NK-92 treated with Interleukin-12 subunit alpha and Interleukin-12 subunit beta, amount 100 ng/mL, for 24 hours (cell line): ENCODE data around the gene ETFBKMT.

Source experiments
- DNase-seq: peaks from one replicate; lab custom pipeline; 2025; lab: John Stamatoyannopoulos, UW

ETFBKMT gene, protein sequence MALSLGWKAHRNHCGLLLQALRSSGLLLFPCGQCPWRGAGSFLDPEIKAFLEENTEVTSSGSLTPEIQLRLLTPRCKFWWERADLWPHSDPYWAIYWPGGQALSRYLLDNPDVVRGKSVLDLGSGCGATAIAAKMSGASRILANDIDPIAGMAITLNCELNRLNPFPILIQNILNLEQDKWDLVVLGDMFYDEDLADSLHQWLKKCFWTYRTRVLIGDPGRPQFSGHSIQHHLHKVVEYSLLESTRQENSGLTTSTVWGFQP

DNA sequence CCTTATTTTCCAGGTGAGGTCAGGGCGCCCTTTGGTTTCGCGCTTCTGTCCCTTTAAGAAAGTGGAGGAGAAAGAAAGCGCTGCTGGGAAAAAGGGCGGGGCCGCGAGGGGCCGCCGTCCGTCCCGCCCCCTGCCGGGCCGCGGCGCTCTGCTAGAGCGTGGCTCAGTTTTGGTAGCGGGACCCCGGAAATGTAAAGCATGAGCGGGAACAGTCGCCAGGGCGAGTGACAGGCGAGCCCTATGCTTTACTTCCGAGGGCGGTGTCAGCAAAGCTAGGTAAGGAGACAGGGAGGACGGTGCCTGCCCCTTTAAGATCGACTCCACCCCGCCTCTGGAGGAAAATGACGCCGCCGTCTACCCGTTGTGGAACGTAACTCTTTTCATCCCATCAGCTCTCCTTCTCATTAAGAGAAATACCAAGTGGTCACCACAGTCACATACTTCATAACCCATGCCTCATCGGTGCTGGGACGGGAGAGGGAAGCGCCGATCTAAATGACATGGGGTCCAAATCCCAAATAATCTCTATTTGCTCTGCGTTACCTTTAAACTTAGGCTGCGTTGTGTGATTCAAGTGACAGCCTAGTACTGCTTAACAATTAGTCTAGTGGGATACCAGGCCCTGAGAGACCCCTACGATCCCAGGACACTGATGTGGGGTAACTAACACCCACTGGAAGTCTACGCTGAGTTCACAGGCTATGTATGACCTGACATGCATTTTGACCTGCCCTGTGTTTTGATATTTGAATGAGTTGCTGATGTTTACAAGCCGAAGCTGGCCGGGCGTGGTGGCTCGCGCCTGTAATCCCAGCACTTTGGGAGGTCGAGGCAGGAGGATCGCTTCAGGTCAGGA, at the start of gene ETFBKMT:
ETFBKMT (plus strand) TSS at position 602 of the 856 bp plus-strand sequence. CDS start 2,266 bp downstream, outside the sequence.
- DNase-seq = peak; percentile 88

DNA sequence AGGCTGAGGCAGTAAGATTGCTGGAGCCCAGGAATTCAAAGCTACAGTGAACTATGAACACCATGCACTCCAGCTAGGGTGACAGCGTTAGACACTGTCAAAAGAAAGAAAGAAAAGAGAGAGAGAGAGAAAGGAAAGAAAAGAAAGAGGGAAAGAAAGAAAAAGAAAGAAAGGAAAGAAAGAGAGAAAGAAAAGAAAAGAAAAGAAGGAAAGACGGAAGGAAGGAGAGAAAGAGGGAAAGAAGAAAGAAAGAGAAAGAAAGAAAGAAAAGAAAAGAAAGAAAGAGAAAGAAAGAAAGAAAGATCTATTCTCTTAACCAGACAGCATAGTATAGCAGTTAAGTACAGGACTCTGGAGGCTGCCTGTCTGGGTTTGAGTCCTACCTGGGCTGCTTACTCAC, 46.7 kb upstream of the ETFBKMT start:
- no peak for DNase-seq

DNA sequence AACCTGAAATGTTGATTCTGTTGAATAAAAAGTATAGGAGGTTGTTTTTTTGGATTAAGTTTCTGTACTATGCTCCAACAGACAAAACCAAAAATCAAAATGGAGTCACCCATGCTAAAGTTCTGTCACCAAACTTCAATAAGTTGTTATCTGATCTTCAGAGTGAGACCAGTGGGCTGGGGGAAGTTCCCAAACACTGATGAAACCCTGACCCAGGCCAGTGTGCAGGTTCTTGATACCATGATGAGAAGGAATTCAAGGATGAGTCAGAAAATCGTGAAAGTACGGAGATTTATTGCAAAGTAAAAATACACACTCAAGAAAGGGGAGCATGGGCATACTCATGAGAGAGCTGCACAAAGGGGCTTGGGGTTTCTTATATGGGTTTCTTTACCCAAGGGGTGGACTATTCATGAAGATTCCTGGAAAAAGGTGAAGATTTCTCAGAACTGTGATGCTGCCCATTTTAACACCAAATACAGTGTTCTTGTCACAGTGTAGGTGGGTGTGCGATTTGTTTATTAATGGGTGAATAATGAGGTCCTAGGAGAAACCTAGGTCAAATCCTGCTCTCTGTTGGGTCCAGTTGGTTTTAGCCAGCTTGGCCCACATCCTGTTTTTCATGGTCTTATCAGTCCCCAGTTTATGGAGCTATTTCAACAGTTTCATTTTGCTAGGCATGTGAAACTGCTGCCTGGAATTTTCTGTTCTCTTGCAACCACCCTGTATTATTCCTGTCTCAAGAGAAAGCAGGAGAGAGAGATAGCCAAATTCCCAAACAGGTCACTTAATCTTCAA, 41.1 kb upstream of the ETFBKMT start:
- DNase-seq = no peak

DNA sequence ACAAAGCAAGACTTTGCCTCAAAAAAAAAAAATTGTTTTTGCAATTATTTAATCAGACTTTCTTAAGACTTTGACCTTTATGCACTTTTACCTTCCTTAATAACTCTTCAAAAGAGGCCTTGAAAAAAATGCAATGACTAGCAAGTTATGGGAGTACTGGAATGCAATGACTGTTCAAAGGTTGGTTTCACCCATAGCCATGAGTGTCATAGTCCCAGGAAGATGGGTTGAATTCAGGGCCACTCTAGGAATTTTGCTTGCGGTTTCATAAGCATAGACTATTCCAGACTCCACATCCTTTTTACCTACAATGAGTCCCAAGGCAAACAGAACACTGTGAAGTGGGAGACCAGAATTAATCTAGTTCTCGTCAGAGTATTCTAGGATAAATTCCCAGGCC, 39.2 kb upstream of the ETFBKMT start:
- DNase-seq = no peak

DNA sequence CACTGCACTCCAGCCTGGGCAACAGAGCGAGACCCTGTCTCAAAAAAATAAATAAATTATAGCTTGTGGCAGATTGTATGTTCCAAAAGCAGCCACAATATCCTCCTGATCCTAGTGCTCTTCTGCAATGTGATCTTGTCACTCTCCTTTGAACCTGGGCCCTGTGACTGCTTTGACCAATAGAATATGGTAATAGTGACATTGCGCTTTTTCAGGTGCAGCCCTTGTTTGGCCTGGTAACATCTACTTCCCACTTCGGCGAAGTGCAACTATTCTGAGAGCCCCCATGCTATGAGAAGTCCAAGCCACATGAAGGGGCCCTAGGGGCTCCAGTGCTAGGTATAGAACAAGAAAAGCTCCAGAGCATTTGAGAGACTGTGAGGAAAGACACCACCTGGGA, 37.5 kb upstream of the ETFBKMT start:
- DNase-seq = no peak

DNA sequence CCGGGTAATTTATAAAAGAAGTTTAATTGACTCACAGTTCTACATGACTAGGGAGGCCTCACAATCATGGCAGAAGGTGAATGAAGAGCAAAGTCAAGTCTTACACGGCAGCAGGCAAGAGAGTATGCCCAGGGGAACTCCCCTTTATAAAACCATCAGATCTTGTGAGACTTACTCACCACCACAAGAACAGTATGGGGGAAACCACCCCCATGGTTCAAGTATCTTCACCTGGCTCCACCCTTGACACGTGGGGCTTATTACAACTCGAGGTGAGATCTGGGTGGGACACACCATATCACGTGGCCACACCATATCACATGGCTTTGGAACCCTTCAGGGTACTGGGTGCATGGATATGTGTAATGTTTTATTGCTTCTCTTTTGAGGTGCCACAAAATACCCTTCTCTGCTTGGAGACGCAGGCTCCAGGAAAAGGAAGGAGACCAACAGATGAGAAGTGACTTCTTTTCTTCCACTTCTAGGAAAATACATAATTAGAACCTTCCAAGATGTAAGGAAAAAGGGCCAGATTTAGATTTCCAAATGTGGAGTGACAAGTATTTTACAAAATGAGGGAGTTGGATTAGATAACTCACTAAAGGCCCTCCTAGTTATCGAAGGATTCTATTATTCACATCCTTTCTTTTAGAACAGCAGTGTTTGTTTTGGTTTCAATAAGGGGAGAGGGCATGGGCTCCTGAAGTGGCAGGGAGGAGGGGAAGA, 33.1 kb upstream of the ETFBKMT start:
- no peak for DNase-seq

DNA sequence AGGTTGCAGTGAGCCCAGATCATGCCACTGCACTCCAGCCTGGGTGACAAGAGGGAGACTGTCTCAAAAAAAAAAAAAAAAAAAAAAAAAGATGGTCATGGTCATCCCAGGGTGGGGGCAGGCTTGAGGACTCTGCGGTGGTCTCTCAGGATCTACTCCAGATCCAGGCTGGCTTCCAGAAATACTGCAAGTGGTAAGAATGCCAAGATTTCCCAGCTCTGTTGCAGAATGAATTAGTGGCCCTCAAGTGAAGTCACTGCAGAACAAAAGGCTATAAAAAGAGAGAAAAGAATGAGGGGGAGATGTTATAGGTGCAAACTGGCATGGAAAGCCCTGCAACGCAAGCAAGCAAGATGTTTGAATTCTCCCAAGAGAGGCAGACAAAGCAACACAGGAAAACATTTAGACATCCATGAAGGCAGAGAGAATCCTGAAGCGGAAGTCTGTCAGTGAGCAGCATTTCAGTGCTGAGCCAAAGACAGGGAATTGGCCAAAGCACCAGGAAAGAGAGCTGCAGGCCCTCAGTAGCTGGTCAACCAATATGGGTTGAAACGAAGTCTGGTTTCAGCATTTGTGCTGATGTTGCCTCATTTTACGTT, 31.9 kb upstream of the ETFBKMT start:
- no peak for DNase-seq

DNA sequence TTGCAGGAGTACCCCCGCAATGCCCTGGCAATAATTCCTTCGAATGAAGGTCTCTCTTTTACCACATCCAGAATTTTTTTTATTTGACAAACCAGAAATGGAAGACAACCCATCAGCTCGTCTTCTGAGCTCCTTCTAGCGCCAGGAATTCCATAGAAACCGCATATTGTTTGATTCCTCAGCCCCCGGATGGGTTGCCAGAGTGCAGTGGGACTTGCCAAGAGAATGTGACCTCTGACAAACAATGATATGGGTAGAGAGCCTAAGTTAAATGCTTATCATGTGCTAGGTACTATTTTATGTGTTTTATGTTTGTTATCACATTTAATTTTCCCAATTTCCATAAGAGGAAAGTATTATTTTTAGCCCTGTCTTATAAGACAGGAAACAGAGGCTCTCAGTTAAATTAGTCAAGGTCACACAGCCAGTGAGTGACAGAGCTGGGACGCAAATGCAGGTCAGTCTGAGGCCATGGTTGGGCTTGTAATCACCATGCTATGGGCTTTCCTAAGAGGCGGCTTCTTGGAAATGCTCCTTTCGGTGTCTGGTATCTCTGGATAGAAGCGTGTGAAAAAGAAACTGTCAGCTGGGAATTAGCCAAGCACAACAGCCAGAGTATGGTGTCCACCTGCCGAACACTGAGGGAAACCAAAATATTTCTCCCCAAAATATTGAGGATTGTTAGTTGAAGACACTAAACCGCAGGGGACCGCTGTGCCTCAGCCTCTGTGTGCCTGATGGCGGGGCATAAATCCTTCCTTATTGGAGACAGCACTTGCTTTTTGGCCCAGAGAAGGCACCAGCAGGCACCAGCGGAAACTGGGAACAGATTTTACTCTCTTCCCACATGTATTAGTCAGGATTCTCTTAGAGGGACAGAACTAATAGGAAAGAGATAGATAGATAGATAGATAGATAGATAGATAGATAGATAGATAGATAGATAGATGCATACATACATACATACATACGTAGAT, 29.4 kb upstream of the ETFBKMT start:
- DNase-seq = no peak

DNA sequence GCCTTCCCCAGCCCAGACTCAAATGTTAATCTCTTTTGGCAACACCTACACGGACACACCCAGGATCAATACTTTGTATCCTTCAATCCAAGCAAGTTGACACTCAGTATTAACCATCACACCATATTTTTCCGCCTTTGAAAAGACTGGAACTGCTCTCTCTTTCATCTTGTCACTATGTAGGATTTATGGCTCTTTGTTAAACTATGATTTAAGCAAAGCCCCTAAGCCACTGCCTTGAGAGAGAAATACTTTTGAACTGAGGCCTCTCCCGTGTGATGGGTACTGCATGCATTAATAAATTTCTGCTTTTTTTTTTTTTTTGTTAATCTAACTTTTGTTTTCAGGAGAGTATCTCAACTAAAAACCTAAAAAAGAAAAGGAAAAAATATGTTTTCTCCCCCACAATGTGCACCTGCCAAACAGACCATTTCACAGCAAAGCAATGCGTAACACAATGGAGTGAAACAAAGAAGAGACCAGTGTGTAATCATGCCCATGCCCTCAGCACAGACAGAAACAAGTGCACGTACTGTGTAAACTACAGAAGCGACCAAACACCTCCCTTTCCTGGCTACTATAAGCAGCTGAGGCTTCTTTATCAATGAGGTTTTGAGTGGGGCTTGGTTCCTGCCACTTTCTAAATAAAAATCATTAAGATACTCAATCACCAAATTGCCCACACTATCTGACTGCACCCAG, 28.3 kb upstream of the ETFBKMT start:
- DNase-seq = no peak

DNA sequence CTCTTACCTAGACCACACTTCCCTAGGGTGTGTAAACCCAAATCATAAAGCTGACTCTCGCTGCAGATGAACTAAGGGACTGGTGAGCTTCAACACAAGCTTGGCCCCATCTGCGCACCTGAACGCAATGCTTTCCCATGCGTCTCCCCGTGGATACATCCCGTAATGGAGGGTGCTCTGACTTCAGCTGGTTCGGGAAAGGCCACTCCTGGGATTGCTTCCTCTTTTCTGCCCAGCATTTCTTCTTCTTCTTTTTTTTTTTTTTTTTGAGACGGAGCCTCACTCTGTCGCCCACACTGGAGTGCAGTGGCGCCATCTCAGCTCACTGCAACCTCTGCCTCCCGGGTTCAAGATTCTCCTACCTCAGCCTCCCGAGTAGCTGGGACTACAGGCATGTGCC, 27.7 kb upstream of the ETFBKMT start:
- DNase-seq = no peak

DNA sequence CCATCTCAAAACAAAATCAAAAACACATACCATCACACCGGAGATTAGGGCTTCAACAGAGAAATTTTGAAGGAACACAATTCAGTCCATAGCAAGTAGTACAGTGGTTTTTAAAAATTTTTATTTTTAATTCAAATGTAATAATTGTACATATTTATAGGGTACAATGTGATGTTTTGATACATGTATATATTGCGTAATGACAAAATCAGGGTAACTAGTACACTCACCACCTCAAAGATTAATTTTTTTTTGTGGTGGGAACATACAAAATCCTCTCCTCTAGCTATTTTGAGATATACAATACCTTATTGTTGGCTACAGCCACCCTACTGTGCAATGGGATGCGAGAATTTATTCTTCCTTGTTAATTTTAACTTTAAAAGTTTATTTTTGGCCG, 26.0 kb upstream of the ETFBKMT start:
- DNase-seq = no peak

DNA sequence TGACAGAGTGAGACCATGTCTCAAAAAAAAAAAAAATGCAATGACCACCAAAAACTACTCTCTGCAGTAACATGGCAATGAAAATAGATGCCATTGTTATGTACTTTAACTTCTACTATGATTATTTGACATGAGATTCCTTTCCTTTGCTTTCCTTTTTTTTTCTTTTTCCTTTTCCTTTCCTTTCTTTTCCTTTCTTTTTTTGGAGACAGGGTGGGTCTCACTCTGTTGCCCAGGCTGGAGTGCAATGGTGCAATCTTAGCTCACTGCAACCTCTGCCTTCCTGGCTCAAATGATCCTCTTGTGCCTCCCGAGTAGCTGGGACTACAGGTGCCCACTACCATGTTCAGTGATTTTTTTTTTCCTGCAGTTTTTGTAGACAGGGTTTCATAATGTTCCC, 24.9 kb upstream of the ETFBKMT start:
- no peak for DNase-seq

DNA sequence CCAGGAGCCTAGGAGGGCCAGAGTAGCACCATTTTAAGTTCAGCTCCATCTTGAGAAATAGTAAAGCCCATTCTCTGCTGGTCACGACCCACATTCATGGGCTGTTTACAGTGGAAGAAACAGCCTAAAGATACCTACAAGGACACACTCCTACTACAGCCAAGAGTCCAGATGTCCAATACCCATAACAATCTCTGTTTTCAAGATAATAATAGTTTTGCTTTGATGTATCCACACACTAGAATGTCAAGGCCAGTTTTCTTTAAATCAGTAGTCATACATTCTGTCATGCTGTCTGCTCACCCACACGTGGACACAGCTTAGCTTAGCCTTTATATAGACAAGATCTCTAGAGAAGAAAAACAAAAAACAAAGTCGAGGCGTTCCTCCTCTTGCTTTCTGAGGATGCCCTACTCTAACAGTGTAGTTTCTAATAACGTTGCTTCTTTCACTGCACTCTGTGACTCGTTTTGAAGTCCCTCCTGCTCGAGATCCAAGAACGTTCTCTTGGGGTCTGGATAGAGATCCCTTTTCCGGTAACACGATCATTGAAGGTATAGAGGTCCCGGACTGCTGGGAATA, 17.9 kb upstream of the ETFBKMT start:
- no peak for DNase-seq

DNA sequence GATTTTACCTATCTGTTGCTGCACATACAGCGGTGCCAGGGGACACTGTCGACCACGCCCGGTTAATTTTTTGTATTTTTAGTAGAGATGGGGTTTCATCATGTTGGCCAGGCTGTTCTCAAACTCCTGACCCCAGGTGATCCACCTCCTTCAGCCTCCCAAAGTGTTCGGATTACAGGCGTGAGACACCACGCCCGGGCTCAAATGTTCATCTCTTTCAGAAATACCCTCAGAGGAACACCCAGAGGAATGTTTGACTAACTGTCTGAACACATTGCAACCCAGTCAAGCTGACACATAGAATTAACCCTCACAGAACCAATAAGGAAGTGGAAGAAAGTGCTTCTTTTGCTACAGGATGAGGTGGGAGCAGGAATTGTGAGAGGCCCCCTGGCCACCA, 15.0 kb upstream of the ETFBKMT start:
- no peak for DNase-seq

DNA sequence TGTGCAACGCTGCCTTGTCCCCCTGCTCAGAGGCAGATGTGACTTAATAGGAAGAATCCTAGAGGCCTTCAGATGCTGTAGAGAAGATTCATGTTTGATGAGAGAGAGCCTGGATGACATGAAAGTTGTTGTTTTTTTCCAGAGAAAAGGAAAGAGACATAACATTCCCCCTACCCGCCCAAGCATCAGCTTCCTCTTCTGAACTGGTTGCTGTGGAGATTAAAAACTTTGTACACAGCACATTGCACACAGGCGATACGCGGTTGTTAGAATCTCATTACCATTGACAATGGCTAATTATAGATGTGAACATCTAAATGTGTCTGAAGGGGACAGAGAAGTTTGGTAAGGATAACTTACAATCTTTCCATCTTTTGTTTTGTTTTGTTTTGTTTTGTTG, 13.6 kb upstream of the ETFBKMT start:
- no peak for DNase-seq

DNA sequence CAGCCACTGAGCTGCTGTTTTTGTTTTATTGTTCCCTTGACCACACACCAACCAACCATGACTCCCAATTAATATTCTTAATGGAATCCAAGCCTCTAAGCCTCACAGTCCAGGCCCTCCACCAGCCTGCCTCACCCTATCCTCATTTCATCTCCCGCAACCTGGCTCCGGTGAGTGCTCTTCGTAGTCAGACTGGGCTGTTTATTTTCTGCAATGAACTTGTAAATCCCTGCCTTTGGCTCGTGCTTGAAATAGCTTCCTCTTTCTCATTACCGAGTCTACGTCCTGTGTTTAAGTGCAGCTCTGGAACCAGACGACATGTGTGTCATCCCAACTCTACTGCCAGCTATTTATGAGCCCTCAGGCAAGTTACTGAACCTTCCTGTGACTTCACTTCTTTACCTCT, 12.4 kb upstream of the ETFBKMT start:
- no peak for DNase-seq

DNA sequence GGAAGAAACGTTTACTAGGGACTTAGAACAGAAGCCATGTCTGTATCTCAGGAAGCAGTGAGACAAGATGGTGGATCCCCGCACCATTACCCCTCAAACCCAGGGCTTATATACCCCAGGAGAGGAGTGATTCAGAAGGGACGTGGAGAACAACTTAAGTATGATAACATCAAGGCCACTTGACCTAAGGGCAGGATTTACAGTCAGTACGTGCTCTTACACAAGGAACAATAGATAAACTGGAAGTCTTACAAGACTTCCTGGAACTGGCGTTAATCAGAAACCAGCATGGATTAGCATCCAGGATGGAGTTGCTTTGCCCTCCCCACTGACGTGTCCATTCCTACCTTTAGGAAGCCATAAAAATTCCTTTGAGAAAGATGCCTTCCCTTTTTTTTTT, 8.6 kb upstream of the ETFBKMT start:
- DNase-seq = no peak

DNA sequence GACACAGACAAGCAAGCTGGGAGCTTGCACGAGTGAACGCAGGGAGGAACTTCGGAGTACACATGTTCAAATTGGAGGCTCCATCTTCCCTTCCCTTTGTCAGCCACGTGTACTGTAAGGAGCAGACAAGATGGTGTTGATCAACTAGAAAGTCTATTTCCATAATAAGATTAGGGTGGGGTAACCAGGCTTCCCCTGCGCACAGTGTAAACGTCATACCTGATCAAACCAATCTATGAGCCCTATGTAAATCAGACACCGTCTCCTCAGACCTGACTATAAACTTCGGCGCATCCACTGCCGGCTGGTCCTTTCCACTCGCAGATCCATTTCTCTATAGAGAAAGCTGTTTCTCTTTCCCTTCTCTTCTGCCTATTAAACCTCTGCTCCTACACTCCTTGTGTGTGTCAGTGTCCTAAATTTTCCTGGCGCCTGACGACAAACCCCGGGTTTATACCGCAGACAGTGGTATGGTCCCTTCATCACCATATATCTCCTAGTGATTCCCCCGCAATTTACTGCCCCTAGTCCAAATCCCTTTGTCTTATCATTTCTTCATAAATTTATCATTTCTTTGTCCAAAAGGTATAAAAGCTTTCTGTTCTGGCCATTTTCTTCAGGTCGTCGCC, 7.5 kb upstream of the ETFBKMT start:
- DNase-seq = no peak

DNA sequence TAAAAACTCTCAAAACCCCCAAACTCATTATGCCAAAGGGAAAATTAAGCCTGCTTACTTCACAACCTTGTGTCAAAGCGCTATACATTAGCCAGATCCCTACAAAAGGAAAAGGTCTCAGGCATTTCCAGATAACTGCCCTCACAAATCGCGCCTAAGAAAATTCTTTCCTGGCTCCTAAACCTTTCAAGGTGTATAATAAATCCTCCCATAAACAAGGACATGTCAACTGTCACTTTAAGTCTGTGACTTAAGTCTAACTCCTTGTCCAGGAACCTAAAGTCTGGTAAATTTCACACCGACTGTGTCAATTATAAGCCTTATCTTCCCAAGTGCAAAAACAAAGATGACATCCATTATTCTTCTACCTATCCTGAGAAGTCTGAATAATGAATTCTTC, 4.3 kb upstream of the ETFBKMT start:
- DNase-seq = no peak
